Activated CD4-positive, alpha-beta T cell treated with anti-CD3 and anti-CD28 coated beads for 48 hours (primary cell): ENCODE results near the gene DHCR24.

Experiments used
- DNase-seq: peaks from one replicate; pipeline ENCODE4 v3.0.0-alpha.2; 2020

Gene DHCR24

GRCh38 chr1:54814571-54814970 lies 72.4 kb downstream of the DHCR24 start:
- DNase-seq = no peak

- no peak for DNase-seq
These were observed 72.9 kb downstream of the DHCR24 start for GRCh38 chr1:54814126-54814498.

- DNase-seq = no peak
These were observed 73.4 kb downstream of the DHCR24 start for GRCh38 chr1:54813485-54814125.

- no peak for DNase-seq
These were observed 74.1 kb downstream of the DHCR24 start for GRCh38 chr1:54812801-54813484.

- DNase-seq = no peak
These were observed 75.0 kb downstream of the DHCR24 start for GRCh38 chr1:54811739-54812655.

GRCh38 chr1:54811066-54811465 lies 75.9 kb downstream of the DHCR24 start:
- DNase-seq = no peak

- DNase-seq = peak; percentile 81
These were observed 76.6 kb downstream of the DHCR24 start for GRCh38 chr1:54810153-54810942.

GRCh38 chr1:54809496-54810074 lies 77.4 kb downstream of the DHCR24 start:
- no peak for DNase-seq

- DNase-seq = no peak
These were observed 78.4 kb downstream of the DHCR24 start for GRCh38 chr1:54808443-54809207.

- no peak for DNase-seq
These were observed 79.2 kb downstream of the DHCR24 start for GRCh38 chr1:54807756-54808155.

- no peak for DNase-seq
These were observed 79.9 kb downstream of the DHCR24 start for GRCh38 chr1:54806931-54807611.

GRCh38 chr1:54805981-54806381 lies 81.0 kb downstream of the DHCR24 start:
- no peak for DNase-seq

GRCh38 chr1:54805466-54805865 lies 81.5 kb downstream of the DHCR24 start:
- no peak for DNase-seq

- peak; percentile 63 for DNase-seq
These were observed 82.4 kb downstream of the DHCR24 start for GRCh38 chr1:54804471-54805132.

- no peak for DNase-seq
These were observed 83.1 kb downstream of the DHCR24 start for GRCh38 chr1:54803761-54804470.

GRCh38 chr1:54800899-54801759 lies 85.9 kb downstream of the DHCR24 start, which contains the start of gene TTC22:
Gene TTC22, minus strand, starts transcription at chr1:54801323. Its CDS starts 160 bp downstream, at chr1:54801163.
- peak; percentile 81 for DNase-seq

GRCh38 chr1:54800041-54800898 lies 86.7 kb downstream of the DHCR24 start:
- no peak for DNase-seq
